LNCaP clone FGC (cell line): ENCODE results near the gene RANBP3.

Experiments
- DNase-seq: peaks from one replicate; pipeline ENCODE4 v3.0.0-alpha.2; 2011; ENCODE audit warnings: low read depth
- H3K4me3 ChIP-seq: 2 replicates; pipeline ENCODE4 v1.5.1; 2011; ENCODE audit warnings: mild to moderate bottlenecking, low read depth, low read length, control low read depth
- CTCF ChIP-seq: IDR thresholded peaks from 2 replicates; pipeline ENCODE4 v1.5.1; 2012; ENCODE audit warnings: mild to moderate bottlenecking; ENCODE audit not compliant: control insufficient read depth, insufficient read depth; ENCODE audit errors: extremely low read depth

RANBP3 gene

DNA sequence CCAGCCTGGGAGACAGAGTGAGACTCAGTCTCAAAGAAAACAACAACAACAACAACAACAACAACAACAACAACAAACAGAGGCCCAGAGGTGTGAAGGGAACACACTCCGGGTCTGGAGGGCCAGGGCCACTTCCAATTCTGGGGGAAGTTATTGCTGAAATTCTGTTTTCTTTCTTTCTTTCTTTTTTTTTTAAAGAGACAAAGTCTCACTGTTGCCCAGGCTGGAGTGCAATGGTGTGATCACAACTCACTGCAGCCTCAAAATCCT is 67.4 kb downstream of the RANBP3 start:
- no peak for TF ChIP-seq CTCF
- H3K4me3 ChIP-seq: no peak overlapping the region
- no peak for DNase-seq

GRCh38 chr19:5908773-5909442 is 69.0 kb downstream of the RANBP3 start:
- DNase-seq: no peak
- no peak for TF ChIP-seq CTCF
- H3K4me3 ChIP-seq: no peak overlapping the region

- no peak overlapping the region for H3K4me3 ChIP-seq
- no peak for TF ChIP-seq CTCF
- no peak for DNase-seq
These were observed 70.7 kb downstream of the RANBP3 start for GRCh38 chr19:5907241-5907640.

DNA sequence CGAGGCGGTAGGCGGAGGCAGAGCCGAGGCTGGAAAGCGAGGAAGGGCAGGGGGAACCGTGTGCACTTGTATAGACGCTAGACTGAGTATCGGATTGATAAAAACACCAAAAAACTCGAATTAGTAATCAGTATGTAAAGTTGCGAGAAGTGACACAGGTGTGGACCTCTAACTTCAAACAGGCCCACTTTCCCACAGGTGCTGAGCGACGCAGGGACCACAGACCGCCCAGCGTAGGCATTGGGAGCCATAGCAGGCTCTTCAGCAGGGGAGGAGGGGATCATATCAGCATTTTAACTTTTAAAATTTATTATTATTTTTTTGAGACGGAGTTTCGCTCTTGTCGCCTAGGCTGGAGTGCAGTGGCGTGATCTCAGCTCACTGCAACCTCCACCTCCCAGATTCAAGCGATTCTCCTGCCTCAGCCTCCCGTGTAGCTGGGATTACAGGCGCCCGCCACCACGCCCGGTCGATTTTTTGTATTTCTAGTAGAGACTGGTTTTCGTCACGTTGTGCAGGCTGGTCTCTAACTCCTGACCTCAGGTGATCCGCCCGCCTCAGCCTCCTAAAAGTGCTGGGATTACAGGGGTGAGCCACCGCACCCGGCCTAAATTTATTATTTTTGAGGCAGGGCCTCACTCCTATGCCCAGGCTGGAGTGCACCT is 72.7 kb downstream of the RANBP3 start:
- DNase-seq: no peak
- peak overlapping the region; percentile 74 for H3K4me3 ChIP-seq
- TF ChIP-seq CTCF: no peak

GRCh38 chr19:5904352-5905113 is 73.4 kb downstream of the RANBP3 start, which contains the start of gene VMAC:
Gene VMAC (plus strand): TSS chr19:5904872. CDS start chr19:5904891, 19 bp downstream.
- peak; percentile 100 for DNase-seq
- TF ChIP-seq CTCF: no peak
- H3K4me3 ChIP-seq: peak within 1 kb of the TSS; percentile 77

- no peak for TF ChIP-seq CTCF
- DNase-seq: no peak
- H3K4me3 ChIP-seq: peak within 1 kb of the TSS; percentile 77
These were observed 74.2 kb downstream of the RANBP3 start, which contains the start of gene NDUFA11 for GRCh38 chr19:5903624-5904351. Gene NDUFA11 (minus strand): TSS chr19:5903790. CDS start chr19:5903708, 82 bp downstream.
